ENCODE results near the gene FAM219A.

Gene FAM219A

GRCh38 chr9:34458013-34458958, at the start of gene FAM219A, which contains the start of gene DNAI1:
Gene FAM219A, minus strand, starts transcription at chr9:34458570. Its CDS starts 307 bp downstream, at chr9:34458263.
Gene DNAI1, plus strand, starts transcription at chr9:34458805. Its CDS starts 201 bp downstream, at chr9:34459006.
- H3K4me3 ChIP-seq (ENCODE audit: low read depth, low read length), result peak within 1 kb of the TSS; percentile 77
- TF ChIP-seq CTCF (IDR thresholded peaks at IDR 0.05; ENCODE audit: low read depth, low read length, missing control alignments), result no peak
- DNase-seq (ENCODE audit: low read depth), result peak; percentile 94
- in situ Hi-C loops (cut with HindIII; ENCODE audit: low sequenced_read_pairs), result no loop called here

GRCh38 chr9:34507966-34508365, 49.6 kb upstream of the FAM219A start:
- DNase-seq (ENCODE audit: low read depth), result no peak
- in situ Hi-C loops (cut with HindIII; ENCODE audit: low sequenced_read_pairs), result loop anchor here (10.0 kb wide), 2 partner anchors 83 to 107 kb away; partner anchors contain the start of gene RPP25L
- TF ChIP-seq CTCF (IDR thresholded peaks at IDR 0.05; ENCODE audit: low read depth, low read length, missing control alignments), result no peak
- no peak overlapping the region for H3K4me3 ChIP-seq (ENCODE audit: low read depth, low read length)

- in situ Hi-C loops (cut with HindIII; ENCODE audit: low sequenced_read_pairs), result loop anchor here (10.0 kb wide), 2 partner anchors 83 to 107 kb away; partner anchors contain the start of gene RPP25L
- no peak overlapping the region for H3K4me3 ChIP-seq (ENCODE audit: low read depth, low read length)
- no peak for TF ChIP-seq CTCF (IDR thresholded peaks at IDR 0.05; ENCODE audit: low read depth, low read length, missing control alignments)
- DNase-seq (ENCODE audit: low read depth), result no peak
Measured at GRCh38 chr9:34507556-34507955, 49.2 kb upstream of the FAM219A start.

- no peak for DNase-seq (ENCODE audit: low read depth)
- in situ Hi-C loops (cut with HindIII; ENCODE audit: low sequenced_read_pairs), result loop anchor here (10.0 kb wide), 2 partner anchors 82 to 108 kb away; partner anchors contain the start of gene RPP25L
- H3K4me3 ChIP-seq (ENCODE audit: low read depth, low read length), result no peak overlapping the region
- no peak for TF ChIP-seq CTCF (IDR thresholded peaks at IDR 0.05; ENCODE audit: low read depth, low read length, missing control alignments)
Measured at GRCh38 chr9:34506623-34507022, 48.3 kb upstream of the FAM219A start.

- no peak for TF ChIP-seq CTCF (IDR thresholded peaks at IDR 0.05; ENCODE audit: low read depth, low read length, missing control alignments)
- DNase-seq (ENCODE audit: low read depth), result no peak
- in situ Hi-C loops (cut with HindIII; ENCODE audit: low sequenced_read_pairs), result loop anchor here (10.0 kb wide), 2 partner anchors 81 to 109 kb away; partner anchors contain the start of gene RPP25L
Measured at GRCh38 chr9:34505370-34506120, 47.2 kb upstream of the FAM219A start.

GRCh38 chr9:34503406-34503805, 45.0 kb upstream of the FAM219A start:
- in situ Hi-C loops (cut with HindIII; ENCODE audit: low sequenced_read_pairs), result loop anchor here (10.0 kb wide), 2 partner anchors 79 to 111 kb away; partner anchors contain the start of gene RPP25L

More at GRCh38 chr9:34505370-34506120, 47.2 kb upstream of the FAM219A start:
- no peak overlapping the region for H3K4me3 ChIP-seq (ENCODE audit: low read depth, low read length)

More at GRCh38 chr9:34503406-34503805, 45.0 kb upstream of the FAM219A start:
- DNase-seq (ENCODE audit: low read depth), result no peak
- H3K4me3 ChIP-seq (ENCODE audit: low read depth, low read length), result no peak overlapping the region
- no peak for TF ChIP-seq CTCF (IDR thresholded peaks at IDR 0.05; ENCODE audit: low read depth, low read length, missing control alignments)
